Measurements from ENCODE around the gene HTT.

GRCh38 chr4:3148926-3149325 is 74.4 kb downstream of the HTT start:
- no peak for TF ChIP-seq CTCF (IDR thresholded peaks at IDR 0.05; ENCODE audit: low read depth, low read length, missing input control)
- TF ChIP-seq ATF3 (IDR thresholded peaks at IDR 0.05) = no peak
- TF ChIP-seq GABPA (IDR thresholded peaks at IDR 0.05 in 1 of 2, conservative IDR thresholded peaks at IDR 0.05 in 1 of 2) = no peak
- no peak for TF ChIP-seq MAX (IDR thresholded peaks at IDR 0.05)
- TF ChIP-seq TAF1 (conservative IDR thresholded peaks at IDR 0.05) = no peak
- no peak for TF ChIP-seq SP1 (IDR thresholded peaks at IDR 0.05)
- no peak for TF ChIP-seq YY1 (IDR thresholded peaks at IDR 0.05)
- TF ChIP-seq RAD21 (IDR thresholded peaks at IDR 0.05) = no peak
- no peak for TF ChIP-seq RXRA (IDR thresholded peaks at IDR 0.05)
- no peak for TF ChIP-seq REST (IDR thresholded peaks at IDR 0.05)
- TF ChIP-seq HNF4A (conservative IDR thresholded peaks at IDR 0.05) = no peak
- no peak for TF ChIP-seq JUND (IDR thresholded peaks at IDR 0.05)
- TF ChIP-seq FOXA1 (IDR thresholded peaks at IDR 0.05) = no peak
